HG02884 (cell line): ENCODE data around the gene TCEANC.

Experiments
- ATAC-seq: cut with Tn5 transposase; IDR thresholded peaks from one replicate; pipeline ENCODE4 v1.9.1; 2021; ENCODE audit warnings: mild to moderate bottlenecking, moderate library complexity; ENCODE audit not compliant: unreplicated experiment

TCEANC gene

DNA sequence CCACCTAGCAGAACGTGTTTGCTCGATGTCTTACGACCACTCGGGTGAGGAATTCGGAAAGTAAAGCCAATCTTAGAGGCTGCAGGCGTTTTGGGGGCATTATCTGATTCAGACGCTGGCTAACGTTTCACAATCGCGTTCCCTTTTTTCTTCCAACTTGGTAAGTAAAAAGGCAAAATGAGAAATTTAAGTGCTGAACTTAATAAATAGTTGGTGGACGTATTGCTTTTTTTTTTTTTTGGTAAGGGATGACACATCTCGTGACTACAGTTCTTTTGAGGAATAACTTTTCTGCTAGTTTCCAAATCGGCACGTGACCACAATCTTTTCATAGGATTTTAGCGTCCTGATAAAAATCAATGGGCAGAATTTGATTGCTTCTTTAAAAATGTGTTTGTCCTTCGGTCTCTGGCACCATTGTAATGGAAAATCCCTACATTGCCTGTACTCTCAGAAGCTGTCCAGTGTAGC is 36.8 kb downstream of the TCEANC start:
- no peak for ATAC-seq

- no peak for ATAC-seq
Measured at GRCh38 chrX:13690836-13691235, 37.9 kb downstream of the TCEANC start.

DNA sequence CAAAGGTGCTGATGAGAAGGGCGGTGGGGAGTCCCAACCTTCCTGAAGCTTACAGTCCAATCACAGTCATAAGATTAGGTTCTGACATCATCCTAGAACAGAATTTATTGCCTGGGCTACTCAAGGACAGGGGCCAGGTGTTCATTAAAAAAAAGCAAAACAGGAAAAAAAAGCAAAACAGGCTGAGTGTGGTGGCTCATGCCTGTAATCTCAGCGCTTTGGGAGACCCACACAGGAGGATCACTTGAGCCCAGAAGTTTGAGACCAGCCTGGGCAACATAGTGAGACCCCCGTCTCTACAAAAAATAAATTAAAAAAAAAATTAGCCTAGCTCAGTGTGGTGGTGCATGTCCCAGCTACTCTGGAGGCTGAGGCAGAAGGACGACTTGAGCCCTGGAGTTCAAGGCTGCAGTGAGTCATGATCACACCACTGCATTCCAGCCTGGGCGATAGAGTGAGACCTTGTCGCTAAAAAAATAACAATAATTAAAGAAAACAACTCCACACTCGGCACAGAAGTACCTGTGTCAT is 39.0 kb downstream of the TCEANC start:
- no peak for ATAC-seq

DNA sequence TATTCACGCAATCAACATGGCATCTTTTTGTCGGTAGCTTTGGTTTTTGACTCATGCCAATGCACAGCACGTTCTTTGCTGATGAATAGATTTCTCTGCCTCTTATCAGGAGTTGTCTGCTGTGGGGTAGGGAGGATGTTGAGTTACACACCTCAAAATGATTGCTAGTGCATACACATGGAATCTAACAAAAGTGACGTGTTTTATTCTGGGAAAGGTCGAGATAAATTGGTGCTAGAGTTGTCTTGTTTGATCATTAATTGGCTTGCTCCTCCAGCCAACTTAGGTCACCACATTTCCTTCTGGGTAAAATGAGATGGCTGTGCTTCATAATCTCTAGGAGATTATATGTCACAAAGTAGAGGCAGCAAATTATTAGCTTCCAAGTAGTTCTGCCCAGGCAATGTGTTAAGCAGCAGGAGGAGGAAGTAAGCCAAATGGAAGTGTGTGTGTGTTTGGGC is 39.9 kb downstream of the TCEANC start:
- no peak for ATAC-seq

DNA sequence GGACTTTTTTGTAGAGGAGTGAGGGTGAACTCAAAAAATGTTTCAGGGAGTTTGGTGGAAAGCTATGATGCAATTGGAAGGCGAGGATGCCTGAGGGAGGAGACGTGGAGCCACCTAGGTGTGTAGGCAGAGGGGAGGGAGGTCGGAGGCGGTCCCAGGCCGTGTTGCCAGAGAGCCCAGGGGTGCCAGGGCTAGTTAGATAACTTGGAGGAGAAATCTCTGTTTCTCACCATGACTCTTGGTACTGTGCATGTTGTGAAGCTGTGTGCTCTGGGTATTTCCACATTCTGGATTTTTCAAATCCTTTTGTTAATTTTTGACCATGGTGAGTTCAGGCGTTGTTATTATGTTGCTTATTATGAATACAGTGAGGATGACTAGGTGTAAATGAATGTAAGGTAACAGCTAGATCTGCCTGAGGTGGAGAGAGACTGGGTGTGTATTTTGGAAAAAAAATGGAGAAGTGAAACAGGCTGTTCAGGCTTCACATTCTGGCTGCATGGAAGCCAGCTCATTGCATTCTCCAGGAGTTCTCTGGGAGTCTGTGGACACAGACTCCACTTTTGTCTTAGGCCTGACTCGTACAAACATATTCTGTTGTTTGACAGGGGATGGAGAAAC is 40.5 kb downstream of the TCEANC start:
- no peak for ATAC-seq

DNA sequence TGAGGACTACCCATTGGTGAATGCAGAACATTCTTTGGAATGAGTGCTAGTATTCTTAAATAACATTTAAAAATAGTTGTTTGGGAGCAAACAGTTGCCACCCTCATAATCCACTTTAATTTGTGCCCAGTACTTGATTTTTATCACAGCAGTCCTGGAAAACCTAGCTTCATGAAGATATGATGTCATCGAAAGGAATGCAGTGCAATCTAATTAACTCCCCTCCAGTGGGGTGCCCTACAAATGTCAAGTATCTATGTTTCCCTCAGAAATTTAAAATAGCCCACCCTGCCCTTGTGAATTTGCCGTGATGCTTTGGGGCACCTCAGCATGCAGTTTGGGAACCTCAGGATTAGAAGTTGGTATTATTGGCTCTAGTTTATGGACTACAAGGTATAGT is 41.4 kb downstream of the TCEANC start:
- ATAC-seq, result no peak

GRCh38 chrX:13694983-13695382 is 42.0 kb downstream of the TCEANC start:
- ATAC-seq, result no peak

DNA sequence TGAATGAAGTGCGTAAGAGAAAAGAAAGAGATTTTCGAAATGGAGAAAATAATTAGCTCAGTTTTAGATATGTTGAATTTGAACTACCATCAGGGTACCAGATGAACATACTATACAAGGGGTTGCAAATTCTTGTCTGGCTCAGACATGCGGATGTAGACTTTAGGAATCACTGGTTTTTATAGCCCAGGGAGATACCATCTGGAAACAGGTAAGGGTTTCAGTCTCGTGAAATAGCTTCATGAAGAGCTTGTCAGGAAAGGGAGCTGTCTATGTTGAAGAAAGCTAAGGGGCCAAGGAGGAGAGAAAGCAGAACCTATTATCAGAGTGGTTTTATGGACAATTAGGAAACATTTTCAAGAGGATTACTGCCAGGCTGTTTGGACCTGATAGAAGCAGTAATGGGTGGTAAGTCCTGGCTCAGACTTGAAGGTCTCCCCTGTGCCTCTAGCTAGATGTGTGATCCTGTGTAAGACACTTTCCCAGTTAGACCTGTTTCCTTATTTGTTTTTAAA is 42.7 kb downstream of the TCEANC start:
- no peak for ATAC-seq

DNA sequence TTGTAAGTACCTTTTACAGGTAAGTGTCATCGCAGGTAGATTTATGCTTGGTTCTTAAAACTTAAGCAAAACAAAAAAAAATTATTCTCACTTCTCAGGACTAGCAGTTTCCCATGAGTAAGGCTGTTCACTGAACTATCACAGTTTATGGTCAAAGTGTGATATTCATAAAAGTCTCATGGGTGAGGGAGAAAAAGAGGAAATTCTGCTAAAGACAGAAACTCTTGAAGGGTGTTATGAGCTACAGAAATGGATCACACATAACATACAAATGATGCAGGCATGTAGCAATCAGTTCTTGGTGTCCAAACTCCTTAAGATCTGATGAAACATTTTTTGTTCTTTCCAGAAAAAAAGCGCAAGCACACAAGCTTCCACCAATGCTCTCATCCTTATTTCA is 44.5 kb downstream of the TCEANC start:
- peak; percentile 47 for ATAC-seq

DNA sequence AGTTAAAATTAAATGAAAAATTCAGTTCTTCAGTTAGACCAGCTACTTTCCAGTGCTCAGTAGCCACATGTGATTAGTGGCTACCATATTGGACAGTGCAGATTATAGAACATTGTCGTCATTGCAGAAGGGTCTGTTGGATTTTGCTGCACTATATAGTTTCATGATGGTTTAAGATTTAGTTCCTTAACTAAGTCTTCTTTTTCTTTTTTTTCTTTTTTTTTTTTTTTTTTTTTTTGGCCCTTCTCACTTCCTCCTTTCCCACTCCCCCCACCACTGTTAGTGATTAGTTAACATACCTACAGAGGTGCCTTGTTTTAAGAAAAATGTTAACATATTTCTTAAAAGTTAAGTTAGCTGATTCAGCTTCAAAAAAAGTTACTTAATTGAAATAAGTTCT is 45.0 kb downstream of the TCEANC start:
- no peak for ATAC-seq

GRCh38 chrX:13698432-13698831 is 45.5 kb downstream of the TCEANC start:
- no peak for ATAC-seq

GRCh38 chrX:13699183-13699826 is 46.4 kb downstream of the TCEANC start:
- peak; percentile 65 for ATAC-seq

GRCh38 chrX:13700380-13700779 is 47.4 kb downstream of the TCEANC start:
- ATAC-seq, result no peak

DNA sequence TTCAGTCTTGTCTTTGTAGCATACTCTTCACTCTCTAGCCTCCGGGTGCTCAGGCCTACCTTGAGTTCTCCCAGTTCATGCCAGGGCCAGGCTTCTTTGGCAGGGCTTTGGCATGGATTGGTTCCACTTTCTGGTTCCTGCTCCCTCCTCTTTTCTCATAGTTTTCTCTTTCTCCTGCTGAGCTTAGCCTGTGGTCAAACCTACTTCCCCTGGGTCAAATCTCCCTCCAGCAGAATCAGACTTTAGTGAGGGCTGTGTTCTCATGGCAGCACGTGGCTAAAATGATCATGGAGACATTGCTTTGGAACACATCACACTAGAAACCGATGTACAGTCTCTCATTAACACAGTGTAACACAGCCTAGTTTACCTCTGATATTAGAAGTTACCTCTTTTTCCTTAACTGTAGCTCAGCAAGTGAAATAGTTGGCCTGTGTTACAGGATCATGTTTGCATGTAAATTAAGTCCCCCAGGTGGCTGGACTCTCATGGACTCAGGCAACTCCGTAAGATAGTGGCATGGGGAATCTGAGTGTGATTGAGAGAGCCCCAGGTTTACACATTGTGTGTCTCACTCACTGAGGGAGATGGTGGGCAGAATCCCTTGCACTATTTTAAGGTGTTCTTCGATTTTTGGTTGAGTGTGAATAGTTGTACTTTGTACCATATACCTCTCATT is 49.3 kb downstream of the TCEANC start:
- no peak for ATAC-seq

DNA sequence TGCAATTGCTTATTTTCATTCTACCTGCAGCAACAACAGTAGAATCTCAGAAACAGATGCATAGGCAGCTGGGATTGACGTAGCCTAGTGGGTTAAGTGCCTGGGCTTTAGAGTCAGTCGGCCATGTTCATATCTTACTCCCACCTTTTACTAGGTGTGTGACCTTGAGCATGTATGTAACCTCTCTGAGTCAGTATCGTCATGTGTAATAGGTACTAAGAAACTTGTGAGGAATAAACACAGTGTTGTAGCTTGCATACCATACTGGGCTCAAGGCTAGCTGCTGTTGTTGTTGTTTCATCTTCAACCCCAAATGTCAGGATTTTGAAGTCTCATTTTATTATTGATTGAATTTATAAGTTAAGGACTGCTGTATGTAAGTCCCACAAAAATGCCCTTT is 50.2 kb downstream of the TCEANC start:
- no peak for ATAC-seq

GRCh38 chrX:13703589-13703988 is 50.6 kb downstream of the TCEANC start:
- ATAC-seq, result no peak

DNA sequence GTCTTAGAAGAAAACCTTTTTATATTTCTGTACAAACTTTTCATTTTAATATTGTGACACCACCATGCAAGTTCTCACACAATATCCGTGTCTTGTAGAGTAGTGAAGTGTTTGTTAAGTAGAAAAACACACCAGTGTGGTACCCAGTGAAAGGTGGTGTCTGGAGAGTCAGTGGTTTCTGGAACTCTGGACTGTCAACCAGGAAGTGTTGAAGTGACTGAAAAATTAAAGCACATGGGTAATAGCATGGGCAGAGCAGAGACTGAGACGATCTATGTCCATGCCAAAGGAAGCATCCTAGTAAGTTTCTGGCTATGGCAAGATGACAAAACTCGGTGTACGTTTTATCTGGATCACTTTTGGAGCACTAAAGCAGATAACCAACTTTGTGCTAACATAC is 58.2 kb downstream of the TCEANC start:
- ATAC-seq, result no peak
